ENCODE data around the gene ENO2. TPM values are rescaled to one million over a fixed set of nuclear protein-coding genes. Genes with fewer than 3 reads are reported as not detected.

Gene ENO2
- total and polyA plus RNA-seq, 4 donors, result 1.1 to 3.1 (median 1.4) TPM

DNA sequence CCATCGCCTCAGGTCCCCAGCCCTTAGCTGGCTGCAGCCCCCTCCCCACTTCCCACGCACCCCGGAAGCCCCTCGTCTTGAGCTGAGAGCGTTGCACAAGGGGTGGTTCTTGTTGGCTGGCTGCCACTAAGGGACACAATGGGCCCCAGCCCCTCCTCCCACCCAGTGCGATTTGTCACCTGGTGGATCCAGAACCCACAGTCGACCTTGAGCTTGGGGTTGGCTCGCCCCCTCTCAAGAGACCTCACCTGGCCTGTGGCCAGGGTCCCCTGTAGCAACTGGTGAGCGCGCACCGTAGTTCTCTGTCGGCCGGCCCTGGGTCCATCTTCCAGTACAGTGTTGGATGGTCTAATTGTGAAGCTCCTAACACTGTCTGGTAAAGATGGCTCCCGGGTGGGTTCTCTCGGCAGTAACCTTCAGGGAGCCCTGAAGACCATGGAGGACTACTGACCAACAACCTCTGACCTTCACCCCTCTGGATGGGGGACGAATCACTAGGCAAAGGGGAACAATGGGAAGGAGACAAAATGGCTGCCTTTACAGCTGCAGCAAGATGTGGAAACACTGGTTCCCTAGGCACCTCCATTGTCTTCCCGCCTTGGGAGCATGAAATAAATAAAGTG is 49.5 kb downstream of the ENO2 start:
- Histone ChIP-seq H3K36me3 (ENCODE audit: control insufficient read depth in 4 of 4, insufficient read depth in 3 of 4, low read depth in 1 of 4, low read length in 3 of 4) (peaks cover 13 to 34% (median 28%) of the 10 kb centered on the region in 4 donors), H3K9me3 (ENCODE audit: control insufficient read depth in 4 of 4, low read length in 3 of 4) (no peaks in the 10 kb centered on the region), H3K9ac (ENCODE audit: low read depth in 1 of 2, low read length in 2 of 2) (no peak overlapping the region), H3K4me3 (ENCODE audit: low read depth in 1 of 3, low read length in 3 of 3) (no peak overlapping the region), H3K27me3 (ENCODE audit: control insufficient read depth in 4 of 4, insufficient read depth in 4 of 4, low read length in 3 of 4) (no peaks in the 10 kb centered on the region), H3K27ac (ENCODE audit: low read depth in 1 of 2, low read length in 2 of 2) (no peak overlapping the region), H3K4me1 (ENCODE audit: control insufficient read depth in 4 of 4, insufficient read depth in 4 of 4, low read length in 3 of 4) (peaks cover 8 to 44% (median 22%) of the 10 kb centered on the region in 4 donors)
- WGBS, result 69% methylated on average over 17 of the region's 17 CpGs
- TF ChIP-seq ATF3 (IDR thresholded peaks at IDR 0.05), result no peak
- TF ChIP-seq HNF4A (conservative IDR thresholded peaks at IDR 0.05), result no peak
- no peak for TF ChIP-seq FOXA2 (IDR thresholded peaks at IDR 0.05)
- TF ChIP-seq, protein P1, sequence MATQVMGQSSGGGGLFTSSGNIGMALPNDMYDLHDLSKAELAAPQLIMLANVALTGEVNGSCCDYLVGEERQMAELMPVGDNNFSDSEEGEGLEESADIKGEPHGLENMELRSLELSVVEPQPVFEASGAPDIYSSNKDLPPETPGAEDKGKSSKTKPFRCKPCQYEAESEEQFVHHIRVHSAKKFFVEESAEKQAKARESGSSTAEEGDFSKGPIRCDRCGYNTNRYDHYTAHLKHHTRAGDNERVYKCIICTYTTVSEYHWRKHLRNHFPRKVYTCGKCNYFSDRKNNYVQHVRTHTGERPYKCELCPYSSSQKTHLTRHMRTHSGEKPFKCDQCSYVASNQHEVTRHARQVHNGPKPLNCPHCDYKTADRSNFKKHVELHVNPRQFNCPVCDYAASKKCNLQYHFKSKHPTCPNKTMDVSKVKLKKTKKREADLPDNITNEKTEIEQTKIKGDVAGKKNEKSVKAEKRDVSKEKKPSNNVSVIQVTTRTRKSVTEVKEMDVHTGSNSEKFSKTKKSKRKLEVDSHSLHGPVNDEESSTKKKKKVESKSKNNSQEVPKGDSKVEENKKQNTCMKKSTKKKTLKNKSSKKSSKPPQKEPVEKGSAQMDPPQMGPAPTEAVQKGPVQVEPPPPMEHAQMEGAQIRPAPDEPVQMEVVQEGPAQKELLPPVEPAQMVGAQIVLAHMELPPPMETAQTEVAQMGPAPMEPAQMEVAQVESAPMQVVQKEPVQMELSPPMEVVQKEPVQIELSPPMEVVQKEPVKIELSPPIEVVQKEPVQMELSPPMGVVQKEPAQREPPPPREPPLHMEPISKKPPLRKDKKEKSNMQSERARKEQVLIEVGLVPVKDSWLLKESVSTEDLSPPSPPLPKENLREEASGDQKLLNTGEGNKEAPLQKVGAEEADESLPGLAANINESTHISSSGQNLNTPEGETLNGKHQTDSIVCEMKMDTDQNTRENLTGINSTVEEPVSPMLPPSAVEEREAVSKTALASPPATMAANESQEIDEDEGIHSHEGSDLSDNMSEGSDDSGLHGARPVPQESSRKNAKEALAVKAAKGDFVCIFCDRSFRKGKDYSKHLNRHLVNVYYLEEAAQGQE (IDR thresholded peaks at IDR 0.05), result no peak
- TF ChIP-seq FOXA1 (IDR thresholded peaks at IDR 0.05), result no peak
- no peak for TF ChIP-seq ZBTB33 (IDR thresholded peaks at IDR 0.05)
- TF ChIP-seq, protein P2, sequence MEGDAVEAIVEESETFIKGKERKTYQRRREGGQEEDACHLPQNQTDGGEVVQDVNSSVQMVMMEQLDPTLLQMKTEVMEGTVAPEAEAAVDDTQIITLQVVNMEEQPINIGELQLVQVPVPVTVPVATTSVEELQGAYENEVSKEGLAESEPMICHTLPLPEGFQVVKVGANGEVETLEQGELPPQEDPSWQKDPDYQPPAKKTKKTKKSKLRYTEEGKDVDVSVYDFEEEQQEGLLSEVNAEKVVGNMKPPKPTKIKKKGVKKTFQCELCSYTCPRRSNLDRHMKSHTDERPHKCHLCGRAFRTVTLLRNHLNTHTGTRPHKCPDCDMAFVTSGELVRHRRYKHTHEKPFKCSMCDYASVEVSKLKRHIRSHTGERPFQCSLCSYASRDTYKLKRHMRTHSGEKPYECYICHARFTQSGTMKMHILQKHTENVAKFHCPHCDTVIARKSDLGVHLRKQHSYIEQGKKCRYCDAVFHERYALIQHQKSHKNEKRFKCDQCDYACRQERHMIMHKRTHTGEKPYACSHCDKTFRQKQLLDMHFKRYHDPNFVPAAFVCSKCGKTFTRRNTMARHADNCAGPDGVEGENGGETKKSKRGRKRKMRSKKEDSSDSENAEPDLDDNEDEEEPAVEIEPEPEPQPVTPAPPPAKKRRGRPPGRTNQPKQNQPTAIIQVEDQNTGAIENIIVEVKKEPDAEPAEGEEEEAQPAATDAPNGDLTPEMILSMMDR (IDR thresholded peaks at IDR 0.05; ENCODE audit: low read depth, low read length, missing input control), result no peak
- TF ChIP-seq EGR1 (IDR thresholded peaks at IDR 0.05; ENCODE audit: low read depth in 2 of 2), result no peak
- no peak for TF ChIP-seq MAX (IDR thresholded peaks at IDR 0.05)
- no peak for TF ChIP-seq HNF4G (IDR thresholded peaks at IDR 0.05)
- no peak for TF ChIP-seq YY1 (IDR thresholded peaks at IDR 0.05)
- no peak for TF ChIP-seq SP1 (IDR thresholded peaks at IDR 0.05)
- no peak for TF ChIP-seq RAD21 (IDR thresholded peaks at IDR 0.05)
- TF ChIP-seq GABPA (IDR thresholded peaks at IDR 0.05 in 1 of 2, conservative IDR thresholded peaks at IDR 0.05 in 1 of 2), result no peak
- TF ChIP-seq TAF1 (conservative IDR thresholded peaks at IDR 0.05), result no peak
- no peak for TF ChIP-seq NR2F2 (IDR thresholded peaks at IDR 0.05)
- TF ChIP-seq RXRA (IDR thresholded peaks at IDR 0.05), result no peak
- no peak for DNase-seq (ENCODE audit: low spot score)
